NCI-H510A (cell line): ENCODE data around the gene PDP2.
"Not testable (repeated sequence)": the region's sequence is repeated elsewhere in the genome, so short reads cannot be mapped to it uniquely, and the experiment has no call there.

Experiments
- DNase-seq: peaks from one replicate; lab custom pipeline; 2025; lab: John Stamatoyannopoulos, UW

Gene PDP2

DNA sequence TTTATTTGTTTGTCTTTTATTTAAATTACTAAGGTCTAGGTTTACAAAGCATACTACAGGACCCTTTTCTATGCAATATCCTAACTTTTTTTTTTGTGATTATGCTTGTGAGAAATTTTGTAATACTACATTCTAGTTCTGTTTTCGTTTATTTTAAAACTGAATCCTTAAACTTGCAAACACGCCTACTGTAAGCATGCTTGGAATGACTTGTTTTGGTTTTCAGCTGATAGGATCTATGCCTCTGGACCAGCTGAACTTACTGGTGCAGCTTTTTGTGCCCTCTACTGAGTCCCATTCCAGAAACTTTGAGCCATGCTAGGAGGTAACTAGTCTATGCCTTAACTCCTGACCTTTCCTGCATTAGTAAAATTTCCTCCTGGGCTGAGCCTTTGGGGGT, 6.0 kb downstream of the PDP2 start:
- no peak for DNase-seq

DNA sequence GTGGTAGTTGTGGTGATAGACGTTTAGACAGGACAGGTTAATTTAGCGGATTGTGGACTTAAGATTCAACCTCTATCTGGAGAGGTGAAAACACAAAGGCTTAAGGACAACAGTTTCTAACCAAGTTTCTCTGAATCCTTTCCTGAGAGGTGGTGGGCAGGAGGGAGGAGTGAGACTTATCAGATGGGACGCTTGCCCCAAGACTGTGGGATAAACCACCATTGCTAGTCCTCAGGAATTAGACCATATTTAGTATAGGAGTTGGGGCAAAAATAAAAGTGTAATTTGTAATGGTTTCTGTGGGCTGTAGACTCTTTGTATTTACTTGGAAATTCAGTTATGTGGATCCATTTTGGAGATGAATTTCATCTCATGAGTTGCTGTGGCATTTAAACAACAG, 6.6 kb downstream of the PDP2 start:
- DNase-seq, result no peak

- DNase-seq, result no peak
Measured at GRCh38 chr16:66888647-66889615, 8.6 kb downstream of the PDP2 start.

DNA sequence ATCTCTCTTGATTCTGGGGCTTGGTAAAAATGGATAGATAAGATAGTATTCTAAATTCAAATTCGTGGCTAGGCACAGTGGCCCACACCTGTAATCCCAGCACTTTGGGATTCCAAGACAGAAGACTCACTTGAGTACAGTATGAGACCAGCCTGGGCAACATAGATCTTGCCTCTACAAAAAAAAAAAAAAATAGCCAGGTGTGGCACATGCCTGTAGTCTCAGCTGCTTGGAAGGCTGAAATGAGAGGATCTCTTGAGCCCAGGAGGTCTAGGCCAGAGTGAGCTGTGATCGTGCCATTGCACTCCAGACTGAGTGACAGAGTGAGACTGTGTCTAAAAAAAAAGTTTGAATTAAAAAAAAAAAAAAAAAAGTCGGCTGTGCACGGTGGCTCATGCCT, 9.3 kb downstream of the PDP2 start:
- DNase-seq, result no peak

DNA sequence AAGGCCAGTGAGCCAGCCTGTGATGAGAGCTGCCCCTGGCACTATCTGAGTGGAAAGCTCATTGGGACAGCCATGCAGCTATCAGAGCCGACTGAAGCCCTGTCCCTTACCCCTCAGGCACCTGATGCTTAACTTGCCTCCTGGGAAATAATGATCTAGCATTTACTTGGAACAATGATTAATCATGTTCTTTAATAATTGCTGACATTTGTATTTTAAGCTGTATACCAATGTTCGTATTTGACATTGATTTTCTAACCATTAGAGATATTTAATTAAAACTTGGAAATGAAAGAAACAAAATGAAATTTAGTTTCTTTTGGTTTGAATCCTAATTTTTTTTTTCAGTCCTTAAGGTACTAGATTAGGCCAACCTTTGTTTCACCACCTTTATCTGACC, 10.5 kb downstream of the PDP2 start:
- no peak for DNase-seq

DNA sequence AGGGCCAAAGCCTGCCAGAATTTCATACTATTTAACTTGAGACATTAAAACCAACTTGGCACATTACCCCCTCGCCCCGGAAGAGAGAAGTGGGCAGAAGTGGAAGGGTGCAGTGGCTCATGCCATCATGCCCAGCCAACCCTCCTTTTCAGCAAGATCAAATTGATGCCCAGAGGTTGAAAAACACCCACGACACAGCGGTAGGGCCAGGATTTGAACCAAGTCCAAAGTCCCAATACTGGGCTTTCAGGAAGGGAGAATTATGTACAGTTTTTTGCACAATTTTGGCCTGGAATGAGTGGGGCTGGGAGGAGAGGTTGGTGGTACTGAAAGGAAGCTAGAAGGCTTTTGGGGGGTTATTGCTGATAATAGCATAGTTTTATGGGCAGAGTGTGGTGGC, 11.0 kb downstream of the PDP2 start:
- no peak for DNase-seq

GRCh38 chr16:66891797-66892196, 11.5 kb downstream of the PDP2 start:
- DNase-seq, result no peak

GRCh38 chr16:66894055-66894454, 13.7 kb downstream of the PDP2 start:
- no peak for DNase-seq

DNA sequence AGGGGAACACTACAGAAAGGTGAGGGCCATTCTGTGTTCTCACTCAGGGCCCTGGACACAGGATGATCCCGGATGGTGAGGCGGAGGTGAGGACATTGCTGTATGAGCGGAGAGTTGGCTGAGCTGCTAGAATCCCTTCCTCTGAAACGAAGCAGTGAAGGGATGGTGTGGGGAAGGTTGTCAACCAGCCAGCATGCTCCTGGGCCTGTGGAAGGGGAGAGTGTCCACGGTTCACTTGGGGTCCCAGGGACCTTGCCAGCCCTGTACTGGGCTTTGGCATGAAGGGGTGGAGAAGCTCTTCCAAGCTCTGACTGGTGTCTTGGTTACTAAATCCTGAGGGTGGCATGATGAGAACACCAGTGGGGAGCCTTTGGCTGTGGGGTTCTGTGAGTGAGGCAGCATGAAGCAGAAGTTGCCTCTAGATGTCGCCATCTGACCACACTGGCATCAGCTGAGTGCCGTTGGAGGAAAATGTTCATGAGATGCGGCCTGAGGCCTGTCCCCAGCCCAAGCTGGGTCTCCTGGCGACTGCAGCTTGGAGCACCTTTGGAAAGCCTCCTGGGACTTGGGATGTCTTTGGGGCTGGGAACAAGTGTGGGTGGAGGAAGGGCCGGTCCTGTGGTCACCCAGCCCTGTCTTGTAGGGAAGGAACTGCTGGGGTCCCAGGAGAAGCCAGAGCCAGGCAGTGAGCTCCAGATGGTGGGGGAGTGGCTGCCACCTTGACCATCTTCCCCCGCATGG, 14.8 kb downstream of the PDP2 start:
- DNase-seq, result peak; percentile 27

DNA sequence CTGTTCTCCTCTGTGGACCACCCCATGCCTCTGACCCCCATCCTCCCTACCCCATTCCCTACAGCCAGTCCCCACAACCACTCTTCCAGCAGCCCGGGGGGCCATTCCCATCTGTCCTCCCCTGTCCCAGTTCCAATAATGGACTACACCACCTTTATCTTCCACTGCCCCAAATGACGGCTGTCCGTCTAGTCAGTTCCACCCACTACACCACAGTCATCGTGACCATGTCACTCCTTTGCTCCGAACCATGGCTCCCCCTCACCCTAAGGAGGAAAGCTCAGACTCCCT, 15.3 kb downstream of the PDP2 start:
- DNase-seq, result no peak

- DNase-seq, result no peak
Measured at GRCh38 chr16:66895999-66896398, 15.7 kb downstream of the PDP2 start.

GRCh38 chr16:66896682-66897081, 16.4 kb downstream of the PDP2 start:
- DNase-seq, result not testable (repeated sequence)

GRCh38 chr16:66898207-66898606, 17.9 kb downstream of the PDP2 start:
- no peak for DNase-seq

DNA sequence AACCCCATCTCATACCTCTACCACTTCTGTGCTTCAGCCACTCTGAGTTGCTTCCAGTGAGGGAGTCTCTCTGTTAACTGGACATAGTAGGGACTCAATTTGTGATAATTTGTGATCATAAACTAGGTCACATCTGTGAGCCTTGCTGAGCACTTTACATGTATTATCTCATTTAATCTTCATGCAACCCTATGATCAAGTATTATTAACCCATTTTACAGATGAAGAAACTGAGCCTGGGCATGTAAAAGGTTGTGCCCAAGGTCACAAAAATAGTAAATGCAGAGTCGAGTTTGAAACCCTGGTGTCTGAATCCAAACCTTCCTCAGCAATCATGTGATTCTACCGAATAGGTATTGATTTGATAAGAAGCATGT, 18.6 kb downstream of the PDP2 start:
- DNase-seq, result no peak

- DNase-seq, result no peak
Measured at GRCh38 chr16:66899310-66899944, 19.1 kb downstream of the PDP2 start.

GRCh38 chr16:66899945-66900710, 19.8 kb downstream of the PDP2 start:
- DNase-seq, result peak; percentile 47

- no peak for DNase-seq
Measured at GRCh38 chr16:66900721-66901441, 20.6 kb downstream of the PDP2 start.

DNA sequence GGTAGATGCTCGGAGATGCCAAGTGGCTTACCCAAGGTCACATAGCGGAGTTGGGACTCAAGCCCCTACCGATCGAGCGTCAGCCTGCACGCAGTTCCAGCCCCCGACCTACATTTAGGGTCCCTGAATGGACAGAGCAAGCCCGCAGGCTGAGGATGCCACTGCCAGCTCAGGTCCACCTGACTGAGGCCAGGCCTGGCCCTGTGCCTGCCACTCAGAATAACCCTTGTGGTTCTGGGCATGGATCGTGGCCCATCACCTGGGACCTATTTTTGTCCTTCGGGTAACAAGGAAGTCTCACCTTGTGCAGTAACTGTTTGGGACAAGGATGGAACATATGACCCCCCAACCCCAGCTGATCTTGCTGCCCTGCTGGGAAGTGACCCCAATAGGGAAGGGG, 21.3 kb downstream of the PDP2 start:
- no peak for DNase-seq

GRCh38 chr16:66902648-66903543, 22.6 kb downstream of the PDP2 start:
- DNase-seq, result no peak
